Brain microvascular endothelial cell (primary cell): ENCODE data around the gene MMP23B.
"Not testable (repeated sequence)": the region's sequence is repeated elsewhere in the genome, so short reads cannot be mapped to it uniquely, and the experiment has no call there.

ENCODE experiments used
- DNase-seq: peaks from one replicate; pipeline ENCODE4 v3.0.0-alpha.2; 2020
- H3K27ac ChIP-seq: fragments of 250-450 bp; sonication (Bioruptor Pico); 2 replicates; pipeline ENCODE4 v1.5.1; 2020; ENCODE audit warnings: mild to moderate bottlenecking, moderate library complexity
- H3K27me3 ChIP-seq: fragments of 250-450 bp; sonication (Bioruptor Pico); replicated peaks from 2 replicates; pipeline ENCODE4 v1.5.1; 2020; ENCODE audit warnings: mild to moderate bottlenecking
- H3K36me3 ChIP-seq: fragments of 250-450 bp; sonication (Bioruptor Pico); replicated peaks from 2 replicates; pipeline ENCODE4 v1.5.1; 2020; ENCODE audit warnings: mild to moderate bottlenecking
- H3K4me3 ChIP-seq: 2 replicates; pipeline ENCODE4 v1.5.1; 2011; ENCODE audit warnings: low read depth, mild to moderate bottlenecking, control low read depth, low read length, moderate library complexity
- in situ Hi-C: cut with HindIII; loops from 2 replicates; pipeline ENCODE4 v1.10.0; 2017; ENCODE audit warnings: low sequenced_read_pairs, low pct_ligation_motif_present
- TF ChIP-seq, protein P1 (sequence below): IDR thresholded peaks from 2 replicates; pipeline ENCODE4 v1.5.1; 2011; ENCODE audit warnings: low read depth, mild to moderate bottlenecking, moderate library complexity, low read length, control low read depth, inconsistent platforms; ENCODE audit errors: missing control alignments

The MMP23B gene

DNA sequence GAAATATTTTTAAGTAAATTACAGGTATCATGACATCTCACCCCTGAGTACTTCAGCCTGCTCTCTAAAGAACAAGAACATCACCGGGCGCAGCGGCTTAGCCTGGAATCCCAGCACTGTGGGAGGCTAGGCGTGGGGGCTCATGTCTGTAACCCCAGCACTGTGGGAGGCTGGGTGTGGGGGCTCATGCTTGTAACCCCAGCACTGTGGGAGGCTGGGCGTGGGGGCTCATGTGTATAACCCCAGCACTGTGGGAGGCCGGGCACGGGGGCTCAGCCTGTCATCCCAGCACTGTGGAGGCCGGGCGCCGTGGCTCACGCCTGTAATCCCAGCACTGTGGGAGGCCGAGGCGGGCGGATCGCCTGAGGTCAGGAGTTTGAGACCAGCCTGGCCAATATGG is 34.6 kb downstream of the MMP23B start:
- in situ Hi-C loops = no loop called here
- H3K27me3 ChIP-seq = no peaks in the 10 kb centered on the region
- peaks cover 38% of the 10 kb centered on the region for H3K36me3 ChIP-seq
- H3K27ac ChIP-seq = no peak overlapping the region
- TF ChIP-seq, protein P1, sequence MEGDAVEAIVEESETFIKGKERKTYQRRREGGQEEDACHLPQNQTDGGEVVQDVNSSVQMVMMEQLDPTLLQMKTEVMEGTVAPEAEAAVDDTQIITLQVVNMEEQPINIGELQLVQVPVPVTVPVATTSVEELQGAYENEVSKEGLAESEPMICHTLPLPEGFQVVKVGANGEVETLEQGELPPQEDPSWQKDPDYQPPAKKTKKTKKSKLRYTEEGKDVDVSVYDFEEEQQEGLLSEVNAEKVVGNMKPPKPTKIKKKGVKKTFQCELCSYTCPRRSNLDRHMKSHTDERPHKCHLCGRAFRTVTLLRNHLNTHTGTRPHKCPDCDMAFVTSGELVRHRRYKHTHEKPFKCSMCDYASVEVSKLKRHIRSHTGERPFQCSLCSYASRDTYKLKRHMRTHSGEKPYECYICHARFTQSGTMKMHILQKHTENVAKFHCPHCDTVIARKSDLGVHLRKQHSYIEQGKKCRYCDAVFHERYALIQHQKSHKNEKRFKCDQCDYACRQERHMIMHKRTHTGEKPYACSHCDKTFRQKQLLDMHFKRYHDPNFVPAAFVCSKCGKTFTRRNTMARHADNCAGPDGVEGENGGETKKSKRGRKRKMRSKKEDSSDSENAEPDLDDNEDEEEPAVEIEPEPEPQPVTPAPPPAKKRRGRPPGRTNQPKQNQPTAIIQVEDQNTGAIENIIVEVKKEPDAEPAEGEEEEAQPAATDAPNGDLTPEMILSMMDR = no peak
- H3K4me3 ChIP-seq = no peak overlapping the region
- no peak for DNase-seq

DNA sequence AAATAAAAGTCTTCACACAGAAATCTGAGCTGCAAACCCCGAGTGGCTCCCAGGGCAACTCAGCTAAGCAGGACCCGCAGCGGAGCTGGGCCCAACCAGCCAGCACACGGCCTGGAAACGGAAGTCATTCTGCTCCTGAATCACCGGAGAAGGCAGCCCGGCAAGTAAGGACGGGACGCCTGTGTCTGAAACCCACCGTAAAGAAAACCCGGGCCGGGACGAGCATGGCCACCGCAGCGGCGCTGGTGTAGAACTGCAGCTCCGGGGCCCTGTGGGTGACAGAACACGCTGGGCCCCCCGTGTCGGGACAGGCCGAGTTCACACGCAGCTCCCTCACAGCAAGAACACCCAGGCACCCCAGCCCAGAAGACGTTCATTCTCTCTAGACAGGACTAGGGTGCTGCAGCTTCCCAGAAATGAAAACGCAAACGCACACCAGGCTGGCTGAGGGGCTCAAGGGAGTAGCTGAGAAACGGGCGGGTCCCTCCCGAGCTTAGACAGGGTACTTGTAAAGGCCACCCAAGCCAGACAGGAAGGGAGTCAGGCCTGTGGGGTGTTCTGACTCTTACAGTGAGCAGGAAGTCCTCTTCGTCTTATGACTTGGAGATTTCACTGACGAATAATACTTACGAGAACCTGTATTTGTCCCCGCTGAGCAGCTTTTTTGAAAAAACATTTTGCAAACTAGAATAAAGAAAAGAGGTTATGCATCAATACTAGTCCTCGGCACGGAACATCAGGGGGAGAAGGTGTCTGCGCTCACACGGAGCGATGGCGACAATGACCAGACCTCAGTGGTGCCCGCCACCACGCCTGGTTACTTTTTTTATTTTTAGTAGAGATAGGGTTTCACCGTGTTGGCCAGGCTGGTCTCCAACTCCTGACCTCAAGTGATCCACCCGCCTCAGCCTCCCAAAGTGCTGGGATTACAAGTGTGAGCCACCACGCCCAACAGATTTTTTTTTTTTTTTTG is 37.8 kb downstream of the MMP23B start:
- H3K4me3 ChIP-seq = no peak overlapping the region
- in situ Hi-C loops = no loop called here
- H3K36me3 ChIP-seq = peaks cover 51% of the 10 kb centered on the region
- TF ChIP-seq, protein P1 = no peak
- no peak overlapping the region for H3K27ac ChIP-seq
- DNase-seq = no peak
- H3K27me3 ChIP-seq = no peaks in the 10 kb centered on the region

DNA sequence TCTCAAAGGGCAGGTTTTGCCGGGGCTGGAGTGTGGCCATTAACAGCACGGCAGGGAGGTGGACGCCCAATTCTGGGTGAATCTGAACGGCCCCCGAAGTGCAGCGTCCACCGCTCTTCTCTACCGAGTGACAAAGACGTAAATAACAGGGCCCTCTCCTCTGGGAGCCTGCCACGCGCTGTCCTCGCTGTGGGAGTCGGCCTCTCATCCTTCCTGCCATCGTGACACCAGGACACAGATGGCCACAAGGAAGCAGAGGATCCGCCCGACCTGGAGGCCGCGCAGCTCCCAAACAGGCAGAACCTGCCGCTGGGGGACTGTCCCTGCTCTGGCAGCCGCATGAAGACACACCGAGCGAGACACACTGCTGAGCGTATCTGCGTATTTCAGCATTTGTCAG is 38.9 kb downstream of the MMP23B start:
- Histone ChIP-seq H3K36me3 (peaks cover 40% of the 10 kb centered on the region), H3K27me3 (no peaks in the 10 kb centered on the region), H3K27ac (no peak overlapping the region), H3K4me3 (no peak overlapping the region)
- no peak for DNase-seq
- TF ChIP-seq, protein P1 = no peak
- in situ Hi-C loops = no loop called here

DNA sequence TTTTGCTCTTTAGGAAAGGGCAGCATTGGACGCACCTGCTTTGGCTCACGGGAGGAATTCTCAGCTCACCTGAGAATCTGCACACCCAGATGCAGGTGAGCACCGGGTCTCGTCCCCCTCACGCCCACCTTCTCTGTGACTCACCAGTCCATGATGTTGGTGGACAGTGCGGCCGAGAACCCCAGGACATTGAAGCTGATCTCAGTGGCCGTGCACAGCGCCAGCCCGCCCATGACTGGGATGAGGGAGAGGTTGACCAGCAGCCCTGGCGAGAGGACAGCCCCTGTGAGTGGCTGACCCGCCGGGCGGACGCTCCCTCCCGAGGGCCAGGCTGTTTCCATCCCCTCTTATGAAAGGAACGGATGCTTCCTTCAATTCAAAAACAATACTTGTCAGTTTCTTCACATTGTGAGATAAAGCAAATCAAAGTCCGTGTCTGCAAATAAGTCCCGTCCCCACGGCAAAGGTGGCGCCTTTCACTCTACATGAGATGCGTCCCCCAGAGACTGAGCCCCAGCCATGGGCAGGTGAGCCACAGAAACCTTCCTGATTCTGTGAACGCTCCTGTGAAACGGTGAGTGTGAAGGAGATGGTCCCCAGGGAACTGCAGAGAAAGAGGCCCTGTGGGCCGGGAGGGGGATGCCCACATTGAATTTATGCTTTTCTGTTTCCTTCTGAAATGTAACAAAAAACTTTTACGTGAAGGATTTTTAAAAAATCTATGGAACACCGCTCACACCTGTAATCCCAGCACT is 39.6 kb downstream of the MMP23B start:
- in situ Hi-C loops = no loop called here
- Histone ChIP-seq H3K36me3 (peaks cover 35% of the 10 kb centered on the region), H3K27ac (no peak overlapping the region), H3K4me3 (no peak overlapping the region), H3K27me3 (no peaks in the 10 kb centered on the region)
- DNase-seq = no peak
- TF ChIP-seq, protein P1 = no peak

DNA sequence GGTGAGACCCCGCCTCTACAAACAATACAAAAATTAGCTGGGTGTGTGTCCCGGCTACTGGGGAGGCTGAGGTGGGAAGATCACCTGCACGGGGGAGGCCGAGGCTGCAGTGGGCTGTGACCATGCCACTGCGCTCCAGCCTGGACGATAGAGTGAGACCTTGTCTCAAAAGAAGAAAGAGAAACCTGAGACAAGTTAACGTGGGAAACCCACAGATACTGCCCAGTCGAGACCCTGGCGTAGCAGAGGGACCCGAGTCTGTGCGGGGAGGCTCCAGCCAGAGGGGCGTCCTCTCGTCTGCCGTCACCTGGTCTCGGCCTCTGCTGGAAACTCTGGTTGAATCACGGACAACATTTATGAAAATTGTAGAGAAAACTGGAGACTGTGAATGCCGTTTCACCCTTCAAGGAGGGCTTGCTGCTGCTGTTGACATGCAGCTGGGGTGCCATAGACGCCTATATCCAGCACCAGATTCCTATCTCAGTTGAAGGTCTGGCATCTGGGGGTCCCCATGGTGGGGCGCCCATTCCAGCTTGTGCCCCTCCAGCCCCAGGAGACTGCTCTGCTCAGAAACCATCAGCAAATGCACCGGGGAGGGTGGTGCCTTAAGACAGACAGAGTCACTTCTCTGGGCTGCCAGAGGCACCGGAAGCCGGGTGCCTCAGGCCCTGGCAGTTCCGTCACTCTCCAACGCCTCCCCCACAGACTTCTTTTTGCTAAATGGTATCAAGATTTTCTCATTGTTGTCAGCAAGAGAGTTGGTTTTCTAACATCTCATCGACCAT is 40.4 kb downstream of the MMP23B start:
- no peak for DNase-seq
- H3K4me3 ChIP-seq = no peak overlapping the region
- TF ChIP-seq, protein P1 = no peak
- peaks cover 33% of the 10 kb centered on the region for H3K36me3 ChIP-seq
- in situ Hi-C loops = no loop called here
- no peaks in the 10 kb centered on the region for H3K27me3 ChIP-seq
- H3K27ac ChIP-seq = no peak overlapping the region

DNA sequence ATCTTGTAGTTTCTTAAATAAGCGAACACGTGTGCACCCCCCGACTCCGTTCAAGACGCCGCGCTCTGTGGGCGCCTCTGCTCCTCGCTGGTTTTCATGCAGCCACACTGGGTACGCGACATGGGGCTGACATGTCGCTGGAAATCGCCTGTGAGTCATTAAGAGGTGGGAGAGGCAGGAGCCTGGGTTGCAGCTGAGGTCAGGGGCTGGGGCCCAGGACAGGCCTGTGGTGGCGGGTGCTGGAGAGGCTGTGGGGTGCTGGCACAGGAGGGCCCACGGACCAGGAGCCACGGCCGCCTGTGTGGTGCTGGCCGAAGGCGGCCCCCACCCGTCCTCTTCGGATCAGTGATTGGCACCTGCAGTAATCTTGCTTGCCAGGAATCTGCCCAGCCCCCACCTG is 42.8 kb downstream of the MMP23B start:
- H3K4me3 ChIP-seq, H3K27me3 ChIP-seq, H3K27ac ChIP-seq, DNase-seq, in situ Hi-C loops: not testable (repeated sequence)
- peaks cover 28% of the 10 kb centered on the region for H3K36me3 ChIP-seq

DNA sequence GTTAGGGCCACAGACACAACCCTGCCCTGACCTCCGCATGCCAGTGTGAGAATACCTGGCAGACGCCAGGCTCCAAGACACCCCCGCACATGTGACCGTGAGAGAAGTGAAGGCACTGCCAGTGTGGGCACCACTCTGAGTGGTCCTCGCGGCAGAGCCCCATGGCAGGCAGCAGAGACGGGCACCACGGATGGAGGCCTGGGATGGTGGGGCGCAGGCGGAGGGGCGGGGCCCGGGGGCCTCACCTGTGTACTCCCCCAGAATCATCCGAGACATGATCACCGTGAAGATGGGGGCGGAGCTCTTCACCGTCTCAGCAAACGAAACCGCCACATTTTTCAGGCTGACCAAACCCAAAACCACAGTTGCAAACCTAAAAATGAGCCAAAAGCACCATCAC is 43.2 kb downstream of the MMP23B start:
- H3K4me3 ChIP-seq, in situ Hi-C loops, H3K27ac ChIP-seq, DNase-seq, H3K27me3 ChIP-seq: not testable (repeated sequence)
- peaks cover 25% of the 10 kb centered on the region for H3K36me3 ChIP-seq

DNA sequence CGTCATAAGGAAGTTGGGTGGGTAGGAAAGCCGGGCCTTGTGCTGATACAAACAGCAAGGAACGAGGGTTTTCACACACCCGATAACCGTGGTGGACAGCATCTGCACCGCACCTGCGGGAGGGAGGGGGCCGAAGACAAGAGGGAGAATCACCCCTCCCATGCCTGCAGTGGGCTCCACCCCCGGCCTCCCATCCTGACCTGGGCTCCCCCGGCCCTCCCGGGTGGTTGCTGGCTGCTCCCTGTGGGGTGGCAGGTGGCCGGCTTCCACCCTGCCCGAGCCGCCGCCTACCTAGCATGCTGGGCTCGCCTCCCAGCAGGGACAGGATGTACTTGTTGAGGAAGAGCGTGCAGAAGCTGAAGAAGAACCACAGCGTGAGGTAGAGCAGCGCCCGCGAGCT is 44.1 kb downstream of the MMP23B start:
- H3K27me3 ChIP-seq, H3K4me3 ChIP-seq, H3K27ac ChIP-seq, in situ Hi-C loops, DNase-seq: not testable (repeated sequence)
- peaks cover 18% of the 10 kb centered on the region for H3K36me3 ChIP-seq
